H54 (cell line): ENCODE measurements around the gene BHLHA15.

Experiments used
- DNase-seq: peaks from one replicate; pipeline ENCODE4 v3.0.0; 2011; ENCODE audit warnings: low spot score, mixed read lengths; ENCODE audit not compliant: insufficient read length
- FAIRE-seq: peaks from 3 replicates; lab custom pipeline; 2011; peaks lifted over from hg19 to GRCh38; lab: Jason Lieb, UNC
- POLR2A ChIP-seq: IDR thresholded peaks from 2 replicates; pipeline ENCODE4 v1.6.1; 2011; ENCODE audit warnings: low read depth, mild to moderate bottlenecking, low read length

BHLHA15 gene

GRCh38 chr7:98211221-98211675 is at the start of gene BHLHA15:
BHLHA15 (plus strand) TSS chr7:98211439; CDS start chr7:98212310, 871 bp downstream.
- FAIRE-seq (no peak), DNase-seq (no peak)
- no peak for TF ChIP-seq POLR2A

- no peak for FAIRE-seq
- no peak for TF ChIP-seq POLR2A
- no peak for DNase-seq
Measured at GRCh38 chr7:98162758-98163157, 48.5 kb upstream of the BHLHA15 start.

GRCh38 chr7:98163269-98163668 is 48.0 kb upstream of the BHLHA15 start:
- FAIRE-seq (no peak), DNase-seq (no peak)
- TF ChIP-seq POLR2A: no peak

GRCh38 chr7:98163704-98164494 is 47.3 kb upstream of the BHLHA15 start:
- FAIRE-seq: no peak
- TF ChIP-seq POLR2A: no peak
- DNase-seq: no peak

- TF ChIP-seq POLR2A: no peak
- FAIRE-seq (no peak), DNase-seq (peak; percentile 34)
Measured at GRCh38 chr7:98165827-98166667, 45.2 kb upstream of the BHLHA15 start.

GRCh38 chr7:98166668-98166970 is 44.6 kb upstream of the BHLHA15 start:
- TF ChIP-seq POLR2A: no peak
- FAIRE-seq (no peak), DNase-seq (no peak)

- FAIRE-seq: no peak
- TF ChIP-seq POLR2A: no peak
- DNase-seq: no peak
Measured at GRCh38 chr7:98167653-98168052, 43.6 kb upstream of the BHLHA15 start.

GRCh38 chr7:98168181-98168903 is 42.9 kb upstream of the BHLHA15 start:
- no peak for FAIRE-seq
- no peak for TF ChIP-seq POLR2A
- DNase-seq: peak; percentile 53

- no peak for TF ChIP-seq POLR2A
- no peak for FAIRE-seq
Measured at GRCh38 chr7:98168904-98169621, 42.2 kb upstream of the BHLHA15 start.

GRCh38 chr7:98170966-98171365 is 40.3 kb upstream of the BHLHA15 start:
- FAIRE-seq: no peak
- no peak for TF ChIP-seq POLR2A
- DNase-seq: no peak

More at GRCh38 chr7:98168904-98169621, 42.2 kb upstream of the BHLHA15 start:
- DNase-seq: no peak

GRCh38 chr7:98171449-98171848 is 39.8 kb upstream of the BHLHA15 start:
- FAIRE-seq: no peak
- DNase-seq: no peak
- no peak for TF ChIP-seq POLR2A

- no peak for TF ChIP-seq POLR2A
- DNase-seq: no peak
- no peak for FAIRE-seq
Measured at GRCh38 chr7:98174334-98175259, 36.6 kb upstream of the BHLHA15 start.
